ENCODE measurements around the gene LAIR2.

Gene LAIR2

GRCh38 chr19:54502518-54503048 is at the start of gene LAIR2:
LAIR2 (plus strand) TSS chr19:54502831; CDS start chr19:54502919, 88 bp downstream.
- DNase-seq (ENCODE audit: low read depth in 2 of 2) = no peak

- DNase-seq (ENCODE audit: low read depth in 2 of 2) = no peak
Measured at GRCh38 chr19:54453921-54454780, 48.5 kb upstream of the LAIR2 start.

- no peak for DNase-seq (ENCODE audit: low read depth in 2 of 2)
Measured at GRCh38 chr19:54454781-54455675, 47.6 kb upstream of the LAIR2 start.

- DNase-seq (ENCODE audit: low read depth in 2 of 2) = no peak
Measured at GRCh38 chr19:54455786-54456422, 46.7 kb upstream of the LAIR2 start.

- DNase-seq (ENCODE audit: low read depth in 2 of 2) = no peak
Measured at GRCh38 chr19:54456423-54457373, 45.9 kb upstream of the LAIR2 start.

GRCh38 chr19:54457773-54458647 is 44.6 kb upstream of the LAIR2 start:
- no peak for DNase-seq (ENCODE audit: low read depth in 2 of 2)

GRCh38 chr19:54458648-54459281 is 43.9 kb upstream of the LAIR2 start:
- DNase-seq (ENCODE audit: low read depth in 2 of 2) = no peak

GRCh38 chr19:54459282-54460229 is 43.1 kb upstream of the LAIR2 start:
- DNase-seq (ENCODE audit: low read depth in 2 of 2) = no peak

- DNase-seq (ENCODE audit: low read depth in 2 of 2) = no peak
Measured at GRCh38 chr19:54460230-54461005, 42.2 kb upstream of the LAIR2 start.

GRCh38 chr19:54461210-54461609 is 41.4 kb upstream of the LAIR2 start:
- DNase-seq (ENCODE audit: low read depth in 2 of 2) = no peak

GRCh38 chr19:54461613-54462012 is 41.0 kb upstream of the LAIR2 start:
- no peak for DNase-seq (ENCODE audit: low read depth in 2 of 2)

GRCh38 chr19:54462047-54462654 is 40.5 kb upstream of the LAIR2 start:
- DNase-seq (ENCODE audit: low read depth in 2 of 2) = no peak

- peak; percentile 47 to 58 for DNase-seq (ENCODE audit: low read depth in 2 of 2)
Measured at GRCh38 chr19:54462655-54463530, 39.7 kb upstream of the LAIR2 start.

- peak; percentile 87 to 93 for DNase-seq (ENCODE audit: low read depth in 2 of 2)
Measured at GRCh38 chr19:54463531-54464043, 39.0 kb upstream of the LAIR2 start, which contains the start of gene LENG9. LENG9 (minus strand) TSS chr19:54463778; CDS start chr19:54463526, 252 bp downstream.

- peak in 1 of 2 donors; percentile 76 for DNase-seq (ENCODE audit: low read depth in 2 of 2)
Measured at GRCh38 chr19:54464044-54464629, 38.5 kb upstream of the LAIR2 start.

All from stimulated activated CD4-positive, alpha-beta T cell treated with anti-CD3 and anti-CD28 coated beads, Interleukin-1b, Interleukin-23, amount 100 ng/mL, for 4 hours (primary cell).